Ovary (tissue), 9 donors: ENCODE measurements around the gene WDR1. TPM values are rescaled to one million over a fixed set of nuclear protein-coding genes. Genes with fewer than 3 reads are reported as not detected.
"Not testable (repeated sequence)": the region's sequence is repeated elsewhere in the genome, so short reads cannot be mapped to it uniquely, and the experiment has no call there.

Source experiments
- DNase-seq, 5 donors: peaks; one replicate each; pipeline ENCODE4 v3.0.0-alpha.2; 2019 to 2020
- H3K27ac ChIP-seq, 2 donors: fragments of 200-600 bp; one replicate each; pipeline versions ENCODE4 v1.5.1 to v1.8.0; 2019 to 2022
- H3K27me3 ChIP-seq: fragments of 200-600 bp; one replicate; pipeline ENCODE4 v1.8.0; 2022
- H3K36me3 ChIP-seq: fragments of 200-600 bp; sonication (generic); one replicate; pipeline ENCODE4 v1.5.1; 2019
- H3K4me1 ChIP-seq: one replicate; pipeline ENCODE4 v1.8.1; 2013; ENCODE audit warnings: mild to moderate bottlenecking, moderate library complexity; ENCODE audit not compliant: insufficient read depth
- H3K4me3 ChIP-seq: fragments of 200-600 bp; sonication (generic); one replicate; pipeline ENCODE4 v1.5.1; 2017
- H3K9me3 ChIP-seq, 2 donors: fragments of 200-600 bp in 1 of 2; sonication (generic) in 1 of 2; one replicate each; pipeline versions ENCODE4 v1.5.1 to v1.8.1; 2013 to 2019; ENCODE audit warnings: mild to moderate bottlenecking in 1 of 2, moderate library complexity in 1 of 2
- EP300 ChIP-seq: sonication (generic); formaldehyde crosslinking; IDR thresholded peaks from one replicate; pipeline ENCODE4 v1.6.1; 2017; ENCODE audit warnings: antibody characterized with exemption
- POLR2A ChIP-seq: fragments of 450-650 bp; IDR thresholded peaks from one replicate; pipeline ENCODE4 v1.6.1; 2017; ENCODE audit warnings: antibody characterized with exemption, mild to moderate bottlenecking, moderate library complexity
- WGBS, 3 donors: extraction: QIAGEN DNeasy Blood & Tissue Kit in 1 of 3; methylation state at CpG; one replicate each; pipeline versions ENCODE4 v1.1.5 to v1.1.7; 2013 to 2017; 5-methylcytosine and 5-hydroxymethylcytosine counted together
- intact Hi-C, 4 donors: fragments of 100-400 bp; cut with DNase I; formaldehyde crosslinking; loops; one replicate each; pipeline versions ENCODE4 v1.11.0 to v1.15.1; 2022 to 2023
- polyA plus RNA-seq, 2 donors: library from polyadenylated mRNA; stranded (reverse); fragments of 200-250 nt in 1 of 2; fragments of 350-450 nt in 1 of 2; fragmentation: Illumina TruSeq in 1 of 2; extraction: RNeasy Lipid Tissue Mini Kit (QIAGEN cat#74804) in 1 of 2; gene quantifications; one replicate each; pipeline ENCODE4 v1.2.3, GENCODE V29; 2013 to 2014
- total RNA-seq, 7 donors: library from RNA; depleted of rRNA in 2 of 7; stranded (reverse); fragments of >200 nt in 2 of 7; fragmentation: NEBNext Ultra II Directional in 3 of 7; extraction: Animal tissue kit (Norgen Biotek cat#: 25700) in 3 of 7; gene quantifications; one replicate each; pipeline versions ENCODE4 v1.1.0 to v1.2.4, GENCODE V29; 2016 to 2023
- TF ChIP-seq, protein P1 (sequence below), 3 donors: fragments of 450-650 bp in 2 of 3; fragments of 200-600 bp in 1 of 3; IDR thresholded peaks; one replicate each; pipeline versions ENCODE4 v1.5.1 to v1.8.0; 2016 to 2022; ENCODE audit warnings: antibody characterized with exemption in 3 of 3, mild to moderate bottlenecking in 1 of 3
- donor health status: DM: no; HTN: no; CAD: no; lungs with moderate emphysema.
- donor health status: DM: no; HTN: no; CAD: no.
- donor health status: Bipolar disorder and iron deficiency.
- donor health status: DM: yes; HTN: yes; CAD: no.
- donor health status: DM: no; HTN: no; CAD: no.
- donor health status: DM: yes; HTN: yes; CAD: no.

Gene WDR1
- total and polyA plus RNA-seq, 9 donors, result 67.2 to 352 (median 260) TPM

DNA sequence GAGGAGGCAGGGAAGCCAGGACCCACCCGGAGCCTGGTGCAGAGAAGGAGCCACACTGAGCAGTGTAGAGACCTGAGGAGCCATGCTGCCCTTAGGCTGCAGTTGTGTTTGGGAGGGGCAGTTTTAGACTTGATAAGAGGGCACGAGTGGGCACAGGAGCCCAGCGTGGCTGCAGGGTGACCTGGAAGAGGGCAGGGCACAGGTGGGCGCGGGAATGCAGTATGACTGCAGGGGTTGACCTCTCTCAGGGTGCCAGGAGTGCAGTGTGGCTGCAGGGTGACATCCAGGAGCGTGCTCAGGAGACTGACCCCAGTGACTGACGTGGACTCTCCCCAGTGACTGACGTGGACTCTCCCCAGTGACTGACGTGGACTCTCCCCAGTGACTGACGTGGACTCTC lies 14.6 kb upstream of the WDR1 start:
- 84 to 91% (median 91%) methylated on average over 6 to 10 of the region's 10 CpGs for WGBS, 3 donors
- H3K27ac ChIP-seq, result no peak overlapping the region

DNA sequence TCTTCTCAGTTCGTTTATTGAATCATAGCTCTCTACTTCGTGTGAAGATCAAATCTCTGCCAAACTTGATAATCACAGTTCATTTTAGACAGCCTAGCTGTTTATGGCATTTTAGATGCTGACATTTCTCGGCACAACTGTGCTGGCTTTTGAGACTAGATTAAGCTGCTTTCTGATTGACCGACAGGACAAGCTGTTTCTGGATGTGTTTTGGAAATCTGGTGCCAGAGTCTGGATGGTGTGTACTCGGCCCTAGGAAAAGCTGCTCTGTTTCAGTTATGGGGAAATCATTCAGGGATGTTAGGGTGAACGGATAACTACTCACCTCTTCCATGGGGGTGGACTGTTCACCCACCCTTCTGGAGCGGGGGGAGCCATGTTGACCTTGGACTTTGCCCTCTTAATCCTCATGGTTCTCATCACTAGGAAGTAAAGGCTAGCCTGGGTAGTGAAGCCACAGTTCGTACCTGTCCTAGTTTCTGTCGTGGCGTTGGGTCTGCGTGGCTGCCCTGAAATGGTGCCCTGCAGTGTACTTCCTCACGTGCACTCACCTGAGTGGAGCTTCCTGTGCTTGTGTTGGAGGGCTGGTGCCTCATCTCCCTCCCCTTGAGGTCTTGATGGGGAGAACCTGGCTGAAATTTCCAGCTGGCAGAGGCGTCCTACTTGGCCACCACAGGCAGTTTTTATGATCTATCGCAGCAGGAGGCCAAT lies 13.7 kb upstream of the WDR1 start:
- Histone ChIP-seq H3K36me3 (no peaks in the 10 kb centered on the region), H3K4me1 (no peaks in the 10 kb centered on the region), H3K4me3 (no peak overlapping the region), H3K27me3 (no peaks in the 10 kb centered on the region), H3K27ac (no peak overlapping the region), H3K9me3 (no peaks in the 10 kb centered on the region)
- intact Hi-C loops, result no loop called here
- TF ChIP-seq EP300 (no peak), POLR2A (no peak)
- TF ChIP-seq, protein P1, sequence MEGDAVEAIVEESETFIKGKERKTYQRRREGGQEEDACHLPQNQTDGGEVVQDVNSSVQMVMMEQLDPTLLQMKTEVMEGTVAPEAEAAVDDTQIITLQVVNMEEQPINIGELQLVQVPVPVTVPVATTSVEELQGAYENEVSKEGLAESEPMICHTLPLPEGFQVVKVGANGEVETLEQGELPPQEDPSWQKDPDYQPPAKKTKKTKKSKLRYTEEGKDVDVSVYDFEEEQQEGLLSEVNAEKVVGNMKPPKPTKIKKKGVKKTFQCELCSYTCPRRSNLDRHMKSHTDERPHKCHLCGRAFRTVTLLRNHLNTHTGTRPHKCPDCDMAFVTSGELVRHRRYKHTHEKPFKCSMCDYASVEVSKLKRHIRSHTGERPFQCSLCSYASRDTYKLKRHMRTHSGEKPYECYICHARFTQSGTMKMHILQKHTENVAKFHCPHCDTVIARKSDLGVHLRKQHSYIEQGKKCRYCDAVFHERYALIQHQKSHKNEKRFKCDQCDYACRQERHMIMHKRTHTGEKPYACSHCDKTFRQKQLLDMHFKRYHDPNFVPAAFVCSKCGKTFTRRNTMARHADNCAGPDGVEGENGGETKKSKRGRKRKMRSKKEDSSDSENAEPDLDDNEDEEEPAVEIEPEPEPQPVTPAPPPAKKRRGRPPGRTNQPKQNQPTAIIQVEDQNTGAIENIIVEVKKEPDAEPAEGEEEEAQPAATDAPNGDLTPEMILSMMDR (IDR thresholded peaks at IDR 0.05), result no peak
- WGBS, 3 donors, result 55 to 73% (median 62%) methylated on average over 14 of the region's 14 CpGs
- DNase-seq, result no peak

More for the DNA sequence above, 14.6 kb upstream of the WDR1 start:
- TF ChIP-seq POLR2A, result no peak
- no peak for TF ChIP-seq EP300
- TF ChIP-seq, protein P1 (IDR thresholded peaks at IDR 0.05), result no peak
- intact Hi-C loops, result no loop called here
- Histone ChIP-seq H3K4me3 (no peak overlapping the region), H3K4me1 (no peaks in the 10 kb centered on the region), H3K27me3 (no peaks in the 10 kb centered on the region), H3K9me3 (no peaks in the 10 kb centered on the region), H3K36me3 (no peaks in the 10 kb centered on the region)
- no peak for DNase-seq

DNA sequence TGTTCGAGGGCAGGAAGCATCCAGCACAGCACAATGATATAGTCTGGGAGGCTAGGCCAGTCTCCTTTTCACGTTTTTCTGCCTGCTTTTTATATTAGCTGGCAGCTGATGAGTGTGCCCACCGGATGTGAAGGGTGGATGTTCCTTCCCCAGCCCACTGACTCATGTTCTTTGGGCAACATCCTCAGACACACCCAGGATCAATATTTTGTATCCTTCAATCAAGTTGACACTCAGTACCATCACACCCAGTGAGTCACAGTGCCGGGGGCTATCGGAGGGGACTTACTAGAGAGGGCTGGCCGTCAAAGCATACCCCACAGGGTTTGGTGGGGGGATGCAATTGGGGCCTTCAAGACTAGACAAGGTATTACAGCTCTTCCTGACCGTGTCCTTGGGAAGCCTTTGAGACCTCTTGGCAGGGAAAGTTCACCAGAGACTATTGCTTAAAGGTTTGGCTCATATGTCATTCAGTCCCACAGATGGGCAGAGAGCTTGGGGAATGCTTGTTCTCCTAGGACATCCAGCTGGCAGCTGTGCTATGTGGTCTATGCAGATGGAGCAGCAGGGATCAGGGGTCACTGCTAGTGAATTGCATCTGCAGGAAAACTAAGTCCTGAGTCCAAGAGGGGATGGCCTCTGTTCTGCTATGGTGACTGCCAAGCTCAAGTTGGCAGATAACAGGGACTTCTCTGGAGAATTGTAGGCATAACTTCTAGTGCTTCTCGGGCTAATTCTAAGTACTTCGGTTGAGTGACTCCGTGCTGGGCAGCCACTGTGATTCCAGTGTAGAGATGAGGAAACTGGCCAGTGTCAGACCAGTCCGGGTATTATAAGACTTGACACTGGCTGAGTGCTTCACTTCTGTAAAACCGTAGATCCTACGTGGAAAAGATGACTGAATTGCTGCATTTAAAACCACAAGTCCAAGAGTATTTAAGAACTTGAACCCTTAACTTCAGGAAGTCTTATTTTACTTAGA lies 12.9 kb upstream of the WDR1 start:
- 83 to 86% (median 84%) methylated on average over 13 of the region's 13 CpGs for whole genome bisulfite sequencing, 3 donors
- DNase-seq, result no peak
- H3K4me3 ChIP-seq, result no peak overlapping the region
- no peaks in the 10 kb centered on the region for H3K9me3 ChIP-seq
- TF ChIP-seq POLR2A (no peak), EP300 (no peak)
- TF ChIP-seq, protein P1 (IDR thresholded peaks at IDR 0.05), result no peak
- no peaks in the 10 kb centered on the region for H3K27me3 ChIP-seq
- no peak overlapping the region for H3K27ac ChIP-seq
- no peaks in the 10 kb centered on the region for H3K4me1 ChIP-seq
- H3K36me3 ChIP-seq, result no peaks in the 10 kb centered on the region
- intact Hi-C loops, result no loop called here

DNA sequence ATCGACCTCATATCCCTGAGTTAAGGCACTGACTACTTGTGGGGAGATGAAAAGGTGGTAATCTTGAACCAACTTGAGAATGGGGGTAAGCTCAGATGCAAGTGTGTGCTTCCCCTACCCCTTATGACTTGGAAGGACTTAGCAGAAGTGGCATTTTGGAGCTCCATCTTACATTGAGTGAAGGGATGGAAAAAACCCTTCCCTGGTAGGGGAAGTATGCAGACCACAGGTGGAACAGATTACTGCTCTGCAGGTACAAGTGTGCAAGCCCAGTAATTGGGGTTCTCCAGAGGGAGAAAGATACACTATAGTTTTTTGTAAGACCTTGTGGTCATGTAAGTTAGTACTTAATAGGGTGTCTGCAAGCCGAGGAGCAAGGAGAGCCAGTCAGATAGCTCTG lies 12.2 kb upstream of the WDR1 start:
- 39 to 89% (median 60%) methylated on average over 2 of the region's 2 CpGs for WGBS, 3 donors

DNA sequence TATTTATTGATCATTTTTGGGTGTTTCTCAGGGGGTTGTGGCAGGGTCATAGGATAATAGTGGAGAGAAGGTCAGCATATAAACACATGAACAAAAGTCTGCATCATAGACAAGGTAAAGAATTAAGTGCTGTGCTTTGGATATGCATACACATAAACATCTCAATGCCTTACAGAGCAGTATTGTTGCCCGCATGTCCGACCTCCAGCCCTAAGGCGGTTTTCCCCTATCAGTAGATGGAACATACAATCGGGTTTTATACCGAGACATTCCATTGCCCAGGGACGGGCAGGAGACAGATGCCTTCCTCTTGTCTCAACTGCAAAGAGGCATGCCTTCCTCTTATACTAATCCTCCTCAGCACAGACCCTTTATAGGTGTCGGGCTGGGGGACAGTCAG lies 10.9 kb upstream of the WDR1 start:
- not testable (repeated sequence) for H3K4me1 ChIP-seq, DNase-seq
- 88 to 91% (median 89%) methylated on average over 7 of the region's 7 CpGs for WGBS, 3 donors

More for the DNA sequence above, 12.2 kb upstream of the WDR1 start:
- no peak overlapping the region for H3K27ac ChIP-seq
- TF ChIP-seq POLR2A (no peak), EP300 (no peak)
- TF ChIP-seq, protein P1 (IDR thresholded peaks at IDR 0.05), result no peak
- H3K9me3 ChIP-seq, result no peaks in the 10 kb centered on the region
- H3K4me3 ChIP-seq, result no peak overlapping the region
- DNase-seq, result no peak
- H3K36me3 ChIP-seq, result no peaks in the 10 kb centered on the region
- no peaks in the 10 kb centered on the region for H3K27me3 ChIP-seq
- intact Hi-C loops, result no loop called here
- no peaks in the 10 kb centered on the region for H3K4me1 ChIP-seq

More for the DNA sequence above, 10.9 kb upstream of the WDR1 start:
- H3K27ac ChIP-seq, H3K27me3 ChIP-seq, H3K36me3 ChIP-seq, H3K4me3 ChIP-seq, H3K9me3 ChIP-seq, intact Hi-C loops: not testable (repeated sequence)
